ENCODE results near the gene KRTAP10-2.

- TF ChIP-seq CTCF (IDR thresholded peaks at IDR 0.05) (no peak), POLR2A (IDR thresholded peaks at IDR 0.05) (no peak)
Measured at GRCh38 chr21:44513389-44514217, 37.7 kb downstream of the KRTAP10-2 start.

All from heart left ventricle (tissue), 13 donors.